Myocyte (in vitro differentiated cells): Measurements from ENCODE around the gene HIGD2A. TPM values are rescaled to one million over a fixed set of nuclear protein-coding genes. Genes with fewer than 3 reads are reported as not detected.
"Not testable (repeated sequence)": the region's sequence is repeated elsewhere in the genome, so short reads cannot be mapped to it uniquely, and the experiment has no call there.

ENCODE experiments used
- DNase-seq: peaks from one replicate; pipeline ENCODE4 v3.0.0-alpha.2; 2012; ENCODE audit warnings: low read depth
- total RNA-seq: library from RNA; depleted of rRNA; stranded (reverse); fragments of >200 nt; gene quantifications from 2 replicates; pipeline ENCODE4 v1.2.3, GENCODE V29; 2014

HIGD2A gene
- total RNA-seq, 1 donor from 2014 or later: 125 TPM

DNA sequence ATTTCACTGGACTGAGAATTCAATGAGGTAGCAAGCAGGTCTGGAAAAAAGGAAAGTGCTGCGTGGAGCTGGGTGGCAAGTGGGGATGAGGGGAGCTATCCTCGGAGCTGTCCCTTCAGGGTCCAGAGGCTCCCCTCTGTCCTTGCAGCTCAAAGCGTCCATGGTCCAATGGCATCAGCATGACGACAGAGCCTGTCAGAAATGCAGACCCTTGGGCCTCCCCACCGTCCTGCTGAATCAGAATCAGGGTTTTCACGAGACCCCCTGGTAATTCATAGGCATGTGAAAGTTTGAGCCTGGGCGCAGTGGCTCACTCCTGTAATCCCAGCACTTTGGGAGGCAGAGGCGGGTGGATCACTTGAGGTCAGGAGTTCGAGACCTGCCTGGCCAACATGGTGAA, 5.5 kb downstream of the HIGD2A start:
- DNase-seq: no peak

- no peak for DNase-seq
These were observed 6.5 kb downstream of the HIGD2A start for GRCh38 chr5:176394881-176395675.

- no peak for DNase-seq
These were observed 7.8 kb downstream of the HIGD2A start for GRCh38 chr5:176396330-176396729.

- no peak for DNase-seq
These were observed 9.3 kb downstream of the HIGD2A start for GRCh38 chr5:176397736-176398420.

- DNase-seq: peak; percentile 48
These were observed 12.0 kb downstream of the HIGD2A start for GRCh38 chr5:176400382-176401156.

GRCh38 chr5:176401281-176402205, 13.0 kb downstream of the HIGD2A start:
- DNase-seq: no peak

- no peak for DNase-seq
These were observed 17.3 kb downstream of the HIGD2A start for GRCh38 chr5:176405656-176406435.

DNA sequence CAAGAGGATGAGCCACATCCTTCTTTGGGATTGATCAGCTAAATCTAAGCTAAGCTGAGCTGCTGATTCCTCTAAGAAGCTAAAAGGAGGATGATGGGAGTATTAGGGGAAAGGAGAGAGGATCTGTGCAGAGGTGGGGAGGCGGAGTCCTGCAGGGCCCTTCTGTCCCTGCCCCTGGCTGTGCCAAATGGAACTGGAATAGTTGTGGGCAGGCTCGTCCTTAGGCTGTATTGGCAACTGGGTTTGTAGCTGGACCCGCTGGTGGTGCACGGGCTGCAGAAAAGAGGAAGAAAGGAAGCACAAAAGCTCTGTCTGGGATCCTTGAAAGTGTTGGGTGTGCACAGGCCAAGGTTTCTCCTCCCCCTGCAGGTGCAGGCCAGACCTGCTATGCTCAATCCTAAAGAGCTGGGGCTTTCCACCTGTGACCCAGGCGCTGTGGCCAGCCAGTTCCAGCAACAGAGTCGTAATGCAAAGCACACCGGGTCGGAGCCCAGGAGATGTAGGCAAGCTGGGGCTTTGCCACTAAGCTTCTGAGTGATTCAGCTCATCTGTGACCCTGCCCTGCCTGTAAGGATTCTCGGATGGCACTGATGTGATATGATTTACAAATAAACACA, 18.0 kb downstream of the HIGD2A start:
- no peak for DNase-seq

DNA sequence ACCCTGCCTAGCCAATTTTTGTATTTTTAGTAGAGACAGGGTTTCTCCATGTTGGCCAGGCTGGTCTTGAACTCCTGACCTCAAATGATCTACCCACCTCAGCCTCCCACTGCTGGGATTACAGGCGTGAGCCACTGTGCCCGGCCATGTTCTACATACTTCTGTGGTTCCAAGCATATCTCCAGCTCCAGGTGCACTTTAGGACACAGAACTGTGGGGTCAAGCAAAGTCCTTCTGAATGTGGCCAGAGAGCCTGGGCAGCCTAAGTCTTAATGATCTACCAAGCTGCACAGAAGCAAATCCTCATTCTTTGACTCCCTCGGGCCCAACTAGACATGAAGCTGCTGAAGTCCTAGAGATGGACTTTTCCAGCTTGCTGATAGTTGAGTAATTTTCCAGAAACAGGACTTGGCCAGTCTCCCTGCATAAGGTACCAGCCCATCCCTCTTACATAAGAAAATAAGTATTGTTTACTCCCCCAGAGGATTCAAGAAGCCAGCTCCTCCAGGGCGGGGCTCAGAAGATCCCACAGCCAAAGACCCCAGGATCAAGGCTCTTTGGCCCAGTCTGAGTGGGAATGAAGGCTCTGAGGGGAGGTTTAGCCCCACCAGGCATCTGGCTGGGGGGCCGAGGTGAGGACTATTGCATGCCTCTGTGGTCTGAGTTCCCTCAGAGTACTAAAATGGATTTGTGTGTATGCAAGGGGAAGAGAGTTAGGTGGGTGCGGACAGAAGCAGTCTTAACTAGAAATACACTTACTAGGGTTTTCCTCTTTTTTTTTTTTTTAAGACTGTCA, 19.1 kb downstream of the HIGD2A start:
- DNase-seq: no peak

- DNase-seq: not testable (repeated sequence)
These were observed 19.7 kb downstream of the HIGD2A start for GRCh38 chr5:176408252-176408573.

DNA sequence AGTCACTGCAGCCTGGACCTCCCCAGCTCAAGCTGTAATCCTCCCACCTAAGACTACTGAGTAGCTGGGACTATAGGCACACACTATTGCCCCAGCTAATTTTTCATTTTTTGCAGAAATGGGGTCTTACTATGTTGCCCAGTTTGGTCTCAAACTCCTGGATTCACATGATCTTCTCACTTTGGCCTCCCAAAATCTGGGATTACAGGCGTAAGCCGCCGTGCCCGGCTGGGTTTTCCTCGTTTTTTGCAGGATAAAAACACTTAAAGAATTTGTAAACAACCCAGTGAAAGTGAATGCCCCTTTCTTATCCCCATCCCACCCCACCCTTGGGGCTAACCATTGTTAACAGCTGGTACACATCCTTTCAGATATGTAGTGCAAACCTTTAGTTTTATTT, 20.0 kb downstream of the HIGD2A start:
- DNase-seq: no peak

DNA sequence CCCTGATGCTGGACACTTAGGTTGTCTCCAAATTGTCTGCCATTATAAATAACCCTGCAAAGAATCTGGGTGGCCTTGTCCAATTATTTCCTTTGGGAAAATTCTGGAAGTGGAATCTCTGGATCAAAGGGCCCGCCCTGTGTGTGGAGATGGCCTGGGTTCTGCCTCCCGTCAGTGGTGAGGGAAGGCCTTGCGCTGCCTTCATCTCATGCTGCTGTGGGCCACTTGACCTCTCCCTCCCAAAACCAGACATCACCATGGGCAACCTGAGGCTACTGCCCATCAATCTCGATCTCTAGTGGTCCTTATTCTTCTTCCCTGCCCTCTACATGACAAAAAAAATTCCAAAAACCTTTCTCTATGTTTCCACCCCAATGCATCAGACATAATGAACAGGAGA, 21.2 kb downstream of the HIGD2A start:
- no peak for DNase-seq

DNA sequence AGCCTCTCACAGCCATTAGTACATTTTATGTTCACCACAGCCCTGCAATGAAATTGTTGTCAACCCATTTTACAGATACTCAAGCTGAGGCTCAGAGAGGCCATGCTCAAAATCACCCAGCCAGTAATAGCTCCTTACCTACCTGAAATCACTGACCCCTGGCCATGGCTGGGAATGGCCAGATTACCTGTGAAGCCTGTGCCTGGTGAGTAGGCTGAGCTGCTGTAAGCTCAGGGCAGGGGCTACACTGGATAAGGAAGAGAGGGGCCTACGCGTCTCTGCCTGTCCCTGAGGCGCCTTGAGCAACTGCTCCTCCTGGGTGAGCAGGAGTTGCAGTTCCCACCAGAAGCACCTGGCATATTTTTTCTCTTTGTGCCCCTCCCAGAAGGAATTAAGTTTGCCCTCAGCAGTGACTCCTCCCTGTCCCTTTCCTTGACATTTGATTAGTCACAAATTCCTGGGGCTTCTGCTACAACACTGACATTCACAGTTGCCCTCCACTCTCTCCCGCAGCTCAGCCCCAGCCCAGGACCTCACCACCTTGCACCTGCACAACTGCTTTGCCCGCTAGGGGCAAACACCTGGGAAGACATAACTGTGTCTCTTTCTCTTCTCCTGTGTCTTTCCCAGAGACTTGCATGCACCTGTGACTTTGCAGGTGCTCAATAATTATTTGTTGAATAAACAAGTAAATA, 22.1 kb downstream of the HIGD2A start:
- DNase-seq: peak; percentile 49

DNA sequence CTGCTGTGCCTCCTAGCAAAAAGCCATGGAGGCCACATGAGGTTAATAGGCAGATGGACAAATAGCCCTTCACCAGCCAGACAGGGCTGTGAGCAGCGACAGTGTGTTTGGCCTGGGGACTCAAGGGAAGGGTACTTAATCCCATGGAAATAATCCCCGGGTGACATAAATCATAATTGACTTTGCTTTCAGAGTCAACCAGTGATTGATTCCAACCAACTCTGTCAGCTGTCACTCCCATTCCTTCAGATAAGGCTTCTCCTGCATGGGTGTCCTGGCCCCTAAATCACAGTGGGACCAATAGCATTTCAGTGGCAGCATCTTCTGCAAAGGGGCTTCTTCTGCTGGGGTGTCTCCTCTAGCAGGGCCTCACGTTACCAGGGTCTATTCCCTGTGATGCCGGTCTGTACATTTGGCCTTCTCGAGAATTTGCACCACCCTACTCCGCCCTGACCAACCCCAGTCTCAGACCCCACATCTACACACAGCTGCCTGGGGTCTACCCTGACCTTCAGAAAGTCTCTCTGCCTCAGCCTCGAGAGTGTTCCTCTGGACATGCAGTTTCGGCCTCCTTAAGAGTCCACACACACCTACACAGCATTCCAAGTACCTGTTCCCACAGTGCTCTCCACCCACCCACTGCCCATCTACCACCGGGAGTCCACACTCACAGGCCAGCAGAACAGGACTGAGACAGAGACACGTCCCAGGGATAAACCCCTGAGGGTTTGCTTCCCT, 24.1 kb downstream of the HIGD2A start:
- DNase-seq: no peak

DNA sequence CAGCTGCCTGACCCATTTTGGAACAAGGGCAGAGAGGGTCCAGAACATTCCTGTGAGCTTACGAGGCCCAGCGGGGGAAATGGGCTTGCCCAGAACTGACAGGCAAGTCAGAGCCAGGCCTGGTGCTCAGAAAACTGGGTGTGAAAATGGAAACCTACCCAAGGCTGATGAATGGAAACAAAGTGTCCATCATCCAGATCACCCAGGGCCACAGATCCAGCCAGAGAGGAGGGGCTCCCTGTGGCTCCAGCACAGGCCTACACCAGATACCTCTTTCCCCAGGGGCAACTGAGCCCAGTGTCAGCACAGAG, 24.7 kb downstream of the HIGD2A start:
- peak; percentile 57 for DNase-seq

GRCh38 chr5:176413709-176414191, 25.2 kb downstream of the HIGD2A start:
- no peak for DNase-seq

DNA sequence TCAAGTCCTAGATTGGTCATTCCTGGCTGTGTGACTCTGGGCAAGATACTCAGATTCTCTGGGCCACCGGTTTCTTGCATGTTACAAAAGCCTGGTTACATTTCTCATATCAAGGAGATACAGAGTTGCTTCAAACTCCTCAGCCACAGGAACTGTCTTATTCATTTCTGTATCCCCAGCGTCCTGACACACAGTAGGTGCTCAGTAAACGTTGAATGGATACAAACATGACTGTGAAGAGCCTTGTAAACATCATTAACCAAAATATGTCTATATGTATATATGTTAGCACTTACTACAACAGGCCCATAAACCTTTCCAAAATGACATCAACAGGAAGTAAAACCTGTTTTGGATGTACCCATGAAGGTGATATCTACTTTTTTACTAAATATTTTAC, 26.2 kb downstream of the HIGD2A start:
- DNase-seq: no peak
